GM19468 (cell line): ENCODE results near the gene SPIRE1.
"Not testable (repeated sequence)": the region's sequence is repeated elsewhere in the genome, so short reads cannot be mapped to it uniquely, and the experiment has no call there.

Source experiments
- ATAC-seq: cut with Tn5 transposase; IDR thresholded peaks from one replicate; pipeline ENCODE4 v1.9.1; 2021; ENCODE audit warnings: mild to moderate bottlenecking, moderate library complexity, moderate number of reproducible peaks; ENCODE audit not compliant: unreplicated experiment; ENCODE audit errors: extremely low read depth

The SPIRE1 gene

GRCh38 chr18:12560600-12560999 is 97.3 kb downstream of the SPIRE1 start:
- not testable (repeated sequence) for ATAC-seq

GRCh38 chr18:12559319-12559718 is 98.6 kb downstream of the SPIRE1 start:
- no peak for ATAC-seq

GRCh38 chr18:12556946-12557806 is 100.7 kb downstream of the SPIRE1 start:
- no peak for ATAC-seq

- ATAC-seq, result no peak
Measured at GRCh38 chr18:12554796-12555388, 103.0 kb downstream of the SPIRE1 start.

- no peak for ATAC-seq
Measured at GRCh38 chr18:12552879-12553242, 105.0 kb downstream of the SPIRE1 start.

GRCh38 chr18:12551943-12552878 is 105.7 kb downstream of the SPIRE1 start:
- not testable (repeated sequence) for ATAC-seq

- not testable (repeated sequence) for ATAC-seq
Measured at GRCh38 chr18:12551466-12551865, 106.4 kb downstream of the SPIRE1 start.

- ATAC-seq, result no peak
Measured at GRCh38 chr18:12543697-12544096, 114.2 kb downstream of the SPIRE1 start.

GRCh38 chr18:12540751-12541150 is 117.2 kb downstream of the SPIRE1 start:
- no peak for ATAC-seq

GRCh38 chr18:12539158-12539557 is 118.7 kb downstream of the SPIRE1 start:
- not testable (repeated sequence) for ATAC-seq

- ATAC-seq, result no peak
Measured at GRCh38 chr18:12534820-12535219, 123.1 kb downstream of the SPIRE1 start.

- ATAC-seq, result no peak
Measured at GRCh38 chr18:12532661-12533060, 125.2 kb downstream of the SPIRE1 start.

- no peak for ATAC-seq
Measured at GRCh38 chr18:12531749-12532148, 126.2 kb downstream of the SPIRE1 start.

GRCh38 chr18:12520442-12520992 is 137.4 kb downstream of the SPIRE1 start:
- no peak for ATAC-seq

- ATAC-seq, result no peak
Measured at GRCh38 chr18:12518832-12519531, 138.9 kb downstream of the SPIRE1 start.

GRCh38 chr18:12518326-12518725 is 139.6 kb downstream of the SPIRE1 start:
- ATAC-seq, result no peak

- ATAC-seq, result no peak
Measured at GRCh38 chr18:12517142-12517825, 140.6 kb downstream of the SPIRE1 start.

GRCh38 chr18:12516049-12516630 is 141.8 kb downstream of the SPIRE1 start:
- ATAC-seq, result no peak

- no peak for ATAC-seq
Measured at GRCh38 chr18:12515550-12515949, 142.4 kb downstream of the SPIRE1 start.
